Panc1 (cell line): ENCODE results near the gene MCRIP2. TPM values are rescaled to one million over a fixed set of nuclear protein-coding genes. Genes with fewer than 3 reads are reported as not detected.

Experiments
- ATAC-seq: fragments of 200-7000 bp; cut with Tn5 transposase; 2 replicates; pipeline ENCODE4 v1.9.1; 2020; ENCODE audit warnings: mild to moderate bottlenecking, moderate library complexity
- BruUV-seq: library from RNA; stranded (reverse); fragments of 400-500 nt; replicated peaks from 2 replicates; lab custom pipeline; 2021; lab: Mats Ljungman, UMichigan
- CTCF ChIA-PET: fragments of 300-600 bp; sonication (Branson Sonifier 250); formaldehyde crosslinking; loops from one replicate; lab custom pipeline; 2022; ENCODE audit warnings: antibody characterized with exemption; lab: Charles Lee
- POLR2A ChIA-PET: fragments of 300-600 bp; sonication (Branson Sonifier 250); formaldehyde crosslinking; loops from one replicate; lab custom pipeline; 2022; ENCODE audit warnings: antibody characterized with exemption; lab: Charles Lee
- DNase-seq: peaks from one replicate; pipeline ENCODE4 v3.0.0-alpha.2; 2010; ENCODE audit warnings: low read depth, low spot score
- H3K27ac ChIP-seq: 2 replicates; pipeline ENCODE4 v1.5.1; 2011; ENCODE audit warnings: mild to moderate bottlenecking, low read length, inconsistent platforms
- H3K27me3 ChIP-seq: fragments of 200-500 bp; sonication (Bioruptor generic); 2 replicates; pipeline ENCODE4 v1.6.0; 2014; ENCODE audit warnings: low read length, inconsistent platforms; ENCODE audit not compliant: control insufficient read depth, insufficient read depth
- H3K36me3 ChIP-seq: fragments of 200-500 bp; sonication (Bioruptor generic); 2 replicates; pipeline ENCODE4 v1.5.1; 2014; ENCODE audit warnings: inconsistent platforms, mild to moderate bottlenecking, low read length, moderate library complexity; ENCODE audit not compliant: control insufficient read depth, insufficient read depth
- H3K4me1 ChIP-seq: 2 replicates; pipeline ENCODE4 v1.5.1; 2011; ENCODE audit warnings: inconsistent platforms, mild to moderate bottlenecking, low read length, moderate library complexity; ENCODE audit not compliant: control insufficient read depth, insufficient read depth
- H3K4me3 ChIP-seq, 2 experiments: 2 replicates each; pipeline ENCODE4 v1.5.1; 2011 to 2012; ENCODE audit warnings: low read depth in 2 of 2, low read length in 2 of 2, mild to moderate bottlenecking in 2 of 2, inconsistent platforms in 1 of 2, moderate library complexity in 1 of 2
- H3K9me3 ChIP-seq: fragments of 200-500 bp; sonication (Bioruptor generic); 2 replicates; pipeline ENCODE4 v1.5.1; 2014; ENCODE audit warnings: low read depth, mild to moderate bottlenecking, inconsistent platforms, low read length, moderate library complexity; ENCODE audit not compliant: control insufficient read depth, insufficient read depth
- CTCF ChIP-seq: fragments of 450-650 bp; IDR thresholded peaks from 2 replicates; pipeline ENCODE4 v1.5.1; 2017; ENCODE audit warnings: mild to moderate bottlenecking
- POLR2AphosphoS5 ChIP-seq: IDR thresholded peaks from 2 replicates; pipeline ENCODE4 v1.6.1; 2012; ENCODE audit warnings: mild to moderate bottlenecking, low read depth, low read length, moderate library complexity
- REST ChIP-seq, 2 experiments: IDR thresholded peaks; 2 replicates each; pipeline ENCODE4 v1.6.1; 2011 to 2012; ENCODE audit warnings: low read depth in 2 of 2, control low read depth in 1 of 2, low read length in 1 of 2, mild to moderate bottlenecking in 1 of 2, moderate library complexity in 1 of 2; ENCODE audit not compliant: insufficient read depth in 1 of 2
- SIN3A ChIP-seq: IDR thresholded peaks from 2 replicates; pipeline ENCODE4 v1.6.1; 2012; ENCODE audit warnings: low read depth, mild to moderate bottlenecking, low read length, moderate library complexity, borderline replicate concordance; ENCODE audit not compliant: insufficient read depth
- TCF7L2 ChIP-seq: IDR thresholded peaks from 2 replicates; pipeline ENCODE4 v1.6.1; 2011; ENCODE audit warnings: mild to moderate bottlenecking, low read depth, low read length, inconsistent platforms
- in situ Hi-C: cut with HindIII; loops from 2 replicates; pipeline ENCODE4 v1.10.0; 2016; ENCODE audit warnings: low sequenced_read_pairs, low pct_unique_long_range_greater_than_20kb
- intact Hi-C: fragments of 100-400 bp; cut with micrococcal nuclease; formaldehyde crosslinking; loops from one replicate; pipeline ENCODE4 v1.10.0; 2022; ENCODE audit not compliant: unreplicated experiment
- total RNA-seq: library from RNA; stranded (reverse); gene quantifications from one replicate; pipeline ENCODE4 v1.2.1, GENCODE V29; 2021; ENCODE audit not compliant: unreplicated experiment

Gene MCRIP2
- total RNA-seq, 1 experiment from 2014 or later: 91.6 TPM

DNA sequence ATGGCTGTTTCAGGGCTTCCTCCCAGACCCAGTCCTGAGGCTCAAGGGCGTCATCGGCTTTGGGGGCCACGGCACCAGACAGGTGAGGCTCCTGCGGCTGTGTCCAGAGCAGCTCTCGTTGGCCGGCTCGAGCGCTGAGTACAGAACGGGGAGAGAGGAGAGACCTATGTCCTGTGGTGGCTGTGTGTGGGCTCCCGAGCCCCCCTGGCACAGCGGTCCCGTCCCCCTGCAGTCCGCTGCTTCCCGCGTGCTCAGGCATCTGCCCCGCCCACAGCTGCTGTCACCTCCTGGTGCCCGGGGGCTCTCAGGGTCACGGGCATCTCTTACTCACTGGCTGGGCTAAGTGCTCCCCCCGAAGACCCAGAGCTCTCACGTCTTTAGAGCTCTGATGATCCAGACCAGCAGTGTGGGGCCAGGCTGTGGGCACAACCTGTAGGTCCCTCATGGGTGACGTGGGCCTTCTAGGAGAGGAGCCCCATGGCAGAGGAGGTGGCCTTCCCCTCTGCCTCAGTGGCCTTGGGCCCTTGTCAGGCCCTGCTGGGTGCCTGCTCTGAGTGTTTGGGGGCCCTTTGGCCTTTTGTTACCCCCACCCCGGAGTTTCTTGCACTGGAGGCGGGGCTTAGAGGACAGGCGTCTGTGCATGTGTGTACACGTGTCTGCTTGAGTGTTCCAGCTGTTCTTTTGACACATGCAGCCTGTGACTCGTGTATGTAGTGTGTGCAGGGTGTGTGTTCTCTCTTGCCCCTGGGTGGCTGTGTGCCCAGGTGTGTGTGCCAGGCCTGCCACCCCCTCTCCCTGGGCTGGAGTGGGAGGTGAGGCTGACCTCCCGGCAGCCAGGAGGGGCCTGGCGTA lies 11.1 kb downstream of the MCRIP2 start:
- no peaks in the 10 kb centered on the region for H3K27me3 ChIP-seq
- TF ChIP-seq TCF7L2 (no peak), CTCF (no peak), POLR2AphosphoS5 (no peak), SIN3A (no peak), REST (IDR thresholded peaks at IDR 0.05; ENCODE audit: insufficient read depth in 1 of 2, low read depth in 2 of 2, low read length in 1 of 2) (no peak)
- in situ Hi-C loops: no loop called here
- H3K4me3 ChIP-seq: no peak overlapping the region
- no peak for ATAC-seq
- no peak overlapping the region for H3K27ac ChIP-seq
- H3K4me1 ChIP-seq: peaks cover 7% of the 10 kb centered on the region; the same call in 1 of the 2 replicates
- no peaks in the 10 kb centered on the region for H3K36me3 ChIP-seq
- ChIA-PET CTCF (no interaction called here), POLR2A (interaction anchor here (0.5 kb wide), 1 partner anchor 13 kb away, joined by 5 read pairs; no protein-coding TSS in a partner anchor)
- intact Hi-C loops: no loop called here
- DNase-seq: no peak
- BruUV-seq: no TSS peak
- H3K9me3 ChIP-seq: no peaks in the 10 kb centered on the region

DNA sequence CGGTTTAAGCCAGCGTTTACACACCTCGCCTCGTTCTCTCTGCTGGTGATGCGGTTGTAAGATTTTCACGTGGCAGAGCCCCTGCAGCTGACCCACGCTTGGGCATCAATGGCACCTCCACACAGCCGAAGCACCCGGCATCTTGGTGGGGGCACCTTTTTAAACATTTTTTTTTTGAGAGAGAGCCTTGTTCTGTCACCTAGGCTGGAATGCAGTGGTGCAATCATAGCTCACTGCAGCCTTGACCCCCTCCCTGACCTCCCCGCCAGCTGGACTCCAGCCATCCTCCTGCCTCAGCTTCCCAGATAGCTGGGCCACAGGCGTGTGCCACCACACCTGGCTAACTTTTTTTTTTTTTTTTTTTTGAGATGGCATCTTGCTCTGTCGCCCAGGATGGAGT lies 12.4 kb downstream of the MCRIP2 start:
- POLR2A ChIA-PET: interaction anchor here (0.6 to 1.0 kb wide), 2 partner anchors 10 to 358 kb away, joined by 3 to 5 read pairs; no protein-coding TSS in a partner anchor
- H3K9me3 ChIP-seq: no peaks in the 10 kb centered on the region
- CTCF ChIA-PET: interaction anchor here (0.7 kb wide), 1 partner anchor 65 kb away, joined by 6 read pairs; no protein-coding TSS in a partner anchor

More for the DNA sequence above, 12.4 kb downstream of the MCRIP2 start:
- H3K4me3 ChIP-seq: no peak overlapping the region
- no peak for DNase-seq
- no peak for TF ChIP-seq POLR2AphosphoS5
- TF ChIP-seq TCF7L2: no peak
- TF ChIP-seq SIN3A: no peak
- no peak for TF ChIP-seq CTCF
- no peak for TF ChIP-seq REST (IDR thresholded peaks at IDR 0.05; ENCODE audit: insufficient read depth in 1 of 2, low read depth in 2 of 2, low read length in 1 of 2)
- ATAC-seq: no peak
- no peak overlapping the region for H3K27ac ChIP-seq
- no peaks in the 10 kb centered on the region for H3K27me3 ChIP-seq
- in situ Hi-C loops (no loop called here), intact Hi-C loops (no loop called here)
- H3K36me3 ChIP-seq: no peaks in the 10 kb centered on the region
- no TSS peak for BruUV-seq
- no peaks in the 10 kb centered on the region; the same call in 1 of the 2 replicates for H3K4me1 ChIP-seq
